ENCODE data around the gene SNX24. TPM values are rescaled to one million over a fixed set of nuclear protein-coding genes. Genes with fewer than 3 reads are reported as not detected.

The SNX24 gene
- total RNA-seq, 1 donor, result 26.5 TPM

GRCh38 chr5:123047706-123048105 is 202.3 kb downstream of the SNX24 start:
- no peak for DNase-seq (ENCODE audit: low read depth)
- H3K4me3 ChIP-seq (ENCODE audit: low read depth, low read length), result no peak overlapping the region
- TF ChIP-seq CTCF (IDR thresholded peaks at IDR 0.05; ENCODE audit: insufficient read depth, low read length), result no peak

GRCh38 chr5:123051206-123051605 is 205.8 kb downstream of the SNX24 start:
- TF ChIP-seq CTCF (IDR thresholded peaks at IDR 0.05; ENCODE audit: insufficient read depth, low read length), result no peak
- no peak for DNase-seq (ENCODE audit: low read depth)
- no peak overlapping the region for H3K4me3 ChIP-seq (ENCODE audit: low read depth, low read length)

Small RNAs within 50 kb of the gene (small RNA-seq; reads per million reads assigned to genes)
- gene RN7SL689P, result not detected

Other genes starting within 250 kb of the SNX24 start
- 89.4 and 184 TPM in 2 replicates for gene SNX2, start 70.5 kb upstream of the SNX24 start, total RNA-seq (ENCODE audit: low replicate concordance)
- gene PPIC, start 191.1 kb downstream of the SNX24 start, total RNA-seq (ENCODE audit: low replicate concordance), result 53.5 and 57.2 TPM in 2 replicates
- 1.4 and 7.8 TPM in 2 replicates for gene PRDM6, start 243.6 kb downstream of the SNX24 start, total RNA-seq (ENCODE audit: low replicate concordance)